Keratinocyte (primary cell): Measurements from ENCODE around the gene MAVS. TPM values are rescaled to one million over a fixed set of nuclear protein-coding genes. Genes with fewer than 3 reads are reported as not detected.

Experiments used
- DNase-seq: peaks from one replicate; pipeline ENCODE4 v3.0.0-alpha.2; 2011; ENCODE audit warnings: low read depth, missing footprints, low spot score
- FAIRE-seq: peaks from 2 replicates; lab custom pipeline; 2011; peaks lifted over from hg19 to GRCh38; lab: Jason Lieb, UNC
- H2AFZ ChIP-seq: 2 replicates; pipeline ENCODE4 v1.6.0; 2012; ENCODE audit warnings: low read length, control low read depth, inconsistent platforms; ENCODE audit not compliant: control insufficient read depth
- H3K27ac ChIP-seq: 2 replicates; pipeline ENCODE4 v1.5.1; 2011; ENCODE audit warnings: low read length; ENCODE audit not compliant: control insufficient read depth, insufficient read depth
- H3K27me3 ChIP-seq: 3 replicates; pipeline ENCODE4 v1.6.0; 2011; ENCODE audit warnings: low read length; ENCODE audit not compliant: control insufficient read depth, insufficient read depth; ENCODE audit errors: extremely low read depth
- H3K36me3 ChIP-seq, 2 experiments: 2 replicates in 1 of 2; 3 replicates in 1 of 2; pipeline ENCODE4 v1.5.1; 2011; ENCODE audit warnings: low read length in 2 of 2, mild to moderate bottlenecking in 1 of 2; ENCODE audit not compliant: control insufficient read depth in 2 of 2, insufficient read depth in 2 of 2; ENCODE audit errors: extremely low read depth in 1 of 2
- H3K4me1 ChIP-seq: 3 replicates; pipeline ENCODE4 v1.5.1; 2011; ENCODE audit warnings: low read length; ENCODE audit not compliant: control insufficient read depth, insufficient read depth; ENCODE audit errors: extremely low read depth
- H3K4me2 ChIP-seq: 3 replicates; pipeline ENCODE4 v1.6.0; 2011; ENCODE audit warnings: low read depth, low read length; ENCODE audit not compliant: control insufficient read depth, insufficient read depth; ENCODE audit errors: extremely low read depth
- H3K4me3 ChIP-seq, 3 experiments: fragments of 200-600 bp in 1 of 3; sonication (generic) in 1 of 3; 2 replicates in 2 of 3; 3 replicates in 1 of 3; pipeline ENCODE4 v1.5.1; 2011 to 2016; ENCODE audit warnings: low read length in 3 of 3, mild to moderate bottlenecking in 3 of 3, control low read depth in 2 of 3, inconsistent platforms in 1 of 3, low read depth in 1 of 3, mixed read lengths in 1 of 3, mixed run types in 1 of 3, moderate library complexity in 1 of 3; ENCODE audit not compliant: control insufficient read depth in 2 of 3, insufficient read depth in 2 of 3; ENCODE audit errors: extremely low read depth in 1 of 3
- H3K79me2 ChIP-seq: 2 replicates; pipeline ENCODE4 v1.6.0; 2012; ENCODE audit warnings: low read length; ENCODE audit not compliant: control insufficient read depth, insufficient read depth
- H3K9ac ChIP-seq: 3 replicates; pipeline ENCODE4 v1.6.0; 2011; ENCODE audit warnings: low read length; ENCODE audit not compliant: control insufficient read depth, insufficient read depth; ENCODE audit errors: extremely low read depth
- H3K9me1 ChIP-seq: 3 replicates; pipeline ENCODE4 v1.6.0; 2011; ENCODE audit warnings: low read length; ENCODE audit not compliant: control insufficient read depth, insufficient read depth; ENCODE audit errors: extremely low read depth
- H3K9me3 ChIP-seq: 2 replicates; pipeline ENCODE4 v1.5.1; 2012; ENCODE audit warnings: low read depth, low read length; ENCODE audit not compliant: control insufficient read depth
- H4K20me1 ChIP-seq: 3 replicates; pipeline ENCODE4 v1.6.0; 2011; ENCODE audit warnings: low read length; ENCODE audit not compliant: control insufficient read depth, insufficient read depth; ENCODE audit errors: extremely low read depth
- EZH2 ChIP-seq: IDR thresholded peaks from one replicate; pipeline ENCODE4 v1.6.1; 2012; ENCODE audit warnings: inconsistent platforms, mild to moderate bottlenecking, low read length, moderate library complexity
- dilution Hi-C: fragments of 300-500 bp; cut with MboI; formaldehyde crosslinking; loops from one replicate; pipeline ENCODE4 v1.7.0; 2020; ENCODE audit warnings: low sequenced_read_pairs; ENCODE audit not compliant: extremely low pct_ligation_motif_present
- polyA plus RNA-seq, 5 experiments: library from polyadenylated mRNA; depleted of rRNA in 3 of 5; stranded (reverse) in 3 of 5; stranded (forward) in 1 of 5; unstranded in 1 of 5; fragments of >200 nt; gene quantifications; 1 replicate in 1 of 5; 2 replicates in 3 of 5; 3 replicates in 1 of 5; pipeline versions ENCODE4 v1.2.1 to v1.2.3, GENCODE V29; 2011 to 2012; ENCODE audit warnings: missing spikeins in 2 of 5, low read depth in 1 of 5, low replicate concordance in 1 of 5
- TF ChIP-seq, protein P1 (sequence below), 3 experiments: IDR thresholded peaks in 1 of 3; conservative IDR thresholded peaks in 1 of 3; optimal IDR thresholded peaks in 1 of 3; 2 replicates in 2 of 3; 3 replicates in 1 of 3; pipeline versions ENCODE3 to v1.5.1; 2011; ENCODE audit warnings: low read length in 3 of 3, mild to moderate bottlenecking in 3 of 3, moderate library complexity in 2 of 3, control low read depth in 1 of 3, inconsistent platforms in 1 of 3; ENCODE audit not compliant: insufficient read depth in 2 of 3; ENCODE audit errors: extremely low read depth in 1 of 3

The MAVS gene
- polyA plus RNA-seq, 1 donor (not counting 4 experiments of a cell fraction or from before 2014, with no cell fraction given), result 15.1 TPM

DNA sequence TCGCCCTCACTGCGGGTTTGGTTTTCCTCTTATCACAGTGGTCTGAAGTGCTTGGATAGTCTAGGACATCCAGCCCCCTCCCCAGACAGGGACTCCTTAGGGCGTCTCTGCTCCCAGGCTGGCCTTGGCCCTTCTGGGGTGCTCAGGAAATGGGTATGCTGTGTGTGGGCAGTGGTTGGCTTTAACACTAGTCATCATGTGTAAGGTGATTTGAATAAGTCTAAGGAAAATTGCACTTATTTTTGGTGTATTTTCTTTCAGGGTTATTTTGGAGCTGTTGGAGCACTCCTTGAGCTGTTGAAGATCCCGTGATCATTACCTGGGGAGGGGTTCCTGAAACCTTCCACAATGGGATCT, 76.3 kb downstream of the MAVS start:
- no peaks in the 10 kb centered on the region for H3K9me3 ChIP-seq
- peaks cover 14% of the 10 kb centered on the region for H4K20me1 ChIP-seq
- H3K27me3 ChIP-seq, result no peaks in the 10 kb centered on the region
- peaks cover 27% of the 10 kb centered on the region for H3K79me2 ChIP-seq
- FAIRE-seq (no peak), DNase-seq (no peak)
- no peak overlapping the region for H2AFZ ChIP-seq
- no peaks in the 10 kb centered on the region for H3K4me1 ChIP-seq
- dilution Hi-C loops, result no loop called here
- no peak for TF ChIP-seq EZH2
- TF ChIP-seq, protein P1, sequence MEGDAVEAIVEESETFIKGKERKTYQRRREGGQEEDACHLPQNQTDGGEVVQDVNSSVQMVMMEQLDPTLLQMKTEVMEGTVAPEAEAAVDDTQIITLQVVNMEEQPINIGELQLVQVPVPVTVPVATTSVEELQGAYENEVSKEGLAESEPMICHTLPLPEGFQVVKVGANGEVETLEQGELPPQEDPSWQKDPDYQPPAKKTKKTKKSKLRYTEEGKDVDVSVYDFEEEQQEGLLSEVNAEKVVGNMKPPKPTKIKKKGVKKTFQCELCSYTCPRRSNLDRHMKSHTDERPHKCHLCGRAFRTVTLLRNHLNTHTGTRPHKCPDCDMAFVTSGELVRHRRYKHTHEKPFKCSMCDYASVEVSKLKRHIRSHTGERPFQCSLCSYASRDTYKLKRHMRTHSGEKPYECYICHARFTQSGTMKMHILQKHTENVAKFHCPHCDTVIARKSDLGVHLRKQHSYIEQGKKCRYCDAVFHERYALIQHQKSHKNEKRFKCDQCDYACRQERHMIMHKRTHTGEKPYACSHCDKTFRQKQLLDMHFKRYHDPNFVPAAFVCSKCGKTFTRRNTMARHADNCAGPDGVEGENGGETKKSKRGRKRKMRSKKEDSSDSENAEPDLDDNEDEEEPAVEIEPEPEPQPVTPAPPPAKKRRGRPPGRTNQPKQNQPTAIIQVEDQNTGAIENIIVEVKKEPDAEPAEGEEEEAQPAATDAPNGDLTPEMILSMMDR (optimal IDR thresholded peaks at IDR 0.05 in 1 of 3, IDR thresholded peaks at IDR 0.05 in 1 of 3, conservative IDR thresholded peaks at IDR 0.05 in 1 of 3; ENCODE audit: extremely low read depth in 1 of 3, insufficient read depth in 2 of 3, low read length in 3 of 3), result no peak
- H3K9me1 ChIP-seq, result no peaks in the 10 kb centered on the region
- no peak overlapping the region for H3K9ac ChIP-seq
- H3K4me3 ChIP-seq, result no peak overlapping the region
- H3K36me3 ChIP-seq, result peaks cover 21 to 29% of the 10 kb centered on the region in 2 experiments
- H3K27ac ChIP-seq, result no peak overlapping the region
- no peak overlapping the region for H3K4me2 ChIP-seq

DNA sequence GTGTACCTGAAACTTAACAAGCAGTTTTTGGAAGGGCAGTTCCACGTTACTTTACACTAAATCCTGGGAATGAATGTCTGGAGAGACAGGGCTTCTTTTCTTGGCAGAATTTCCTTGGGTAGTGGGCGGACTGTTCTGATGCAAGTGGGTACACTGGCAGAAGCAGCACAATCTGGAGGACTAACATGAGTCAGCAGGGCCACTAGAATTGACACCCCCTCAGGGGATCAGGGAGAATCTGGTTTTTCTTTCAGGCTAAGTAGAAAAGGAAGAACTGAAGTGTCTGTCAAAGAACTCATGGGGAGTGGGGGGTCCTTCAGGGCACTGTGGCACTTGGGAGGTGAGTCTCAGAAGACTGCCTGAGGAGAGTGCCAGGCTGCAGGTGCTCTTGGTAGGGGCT, 77.2 kb downstream of the MAVS start:
- FAIRE-seq (no peak), DNase-seq (no peak)
- Histone ChIP-seq H3K27ac (no peak overlapping the region), H4K20me1 (peaks cover 10% of the 10 kb centered on the region), H2AFZ (no peak overlapping the region), H3K27me3 (no peaks in the 10 kb centered on the region), H3K4me3 (no peak overlapping the region), H3K9ac (no peak overlapping the region), H3K4me1 (no peaks in the 10 kb centered on the region), H3K4me2 (no peak overlapping the region), H3K9me3 (no peaks in the 10 kb centered on the region), H3K79me2 (peaks cover 18% of the 10 kb centered on the region), H3K9me1 (no peaks in the 10 kb centered on the region), H3K36me3 (peaks cover 19 to 20% of the 10 kb centered on the region in 2 experiments)
- dilution Hi-C loops, result no loop called here
- TF ChIP-seq, protein P1 (optimal IDR thresholded peaks at IDR 0.05 in 1 of 3, IDR thresholded peaks at IDR 0.05 in 1 of 3, conservative IDR thresholded peaks at IDR 0.05 in 1 of 3; ENCODE audit: extremely low read depth in 1 of 3, insufficient read depth in 2 of 3, low read length in 3 of 3), result no peak
- TF ChIP-seq EZH2, result no peak
